Liver (tissue), 9 donors: ENCODE measurements around the gene SNAP23. TPM values are rescaled to one million over a fixed set of nuclear protein-coding genes. Genes with fewer than 3 reads are reported as not detected.
A peak's percentile ranks its signal among the peaks of the same experiment; 100 is the strongest.

ENCODE experiments used
- DNase-seq: peaks from one replicate; pipeline ENCODE4 v3.0.0-alpha.2; 2017; ENCODE audit warnings: low spot score
- H3K27ac ChIP-seq, 2 donors: one replicate each; pipeline ENCODE4 v1.7.0; 2013; ENCODE audit warnings: inconsistent platforms in 2 of 2, low read length in 2 of 2, control low read depth in 1 of 2, low read depth in 1 of 2, mild to moderate bottlenecking in 1 of 2
- H3K27me3 ChIP-seq, 4 donors: one replicate each; pipeline versions ENCODE4 v1.6.1 to v1.7.0; 2013; ENCODE audit warnings: low read length in 3 of 4, inconsistent platforms in 1 of 4, mild to moderate bottlenecking in 1 of 4, moderate library complexity in 1 of 4; ENCODE audit not compliant: control insufficient read depth in 4 of 4, insufficient read depth in 4 of 4
- H3K36me3 ChIP-seq, 4 donors: one replicate each; pipeline versions ENCODE4 v1.6.1 to v1.7.0; 2013; ENCODE audit warnings: low read length in 3 of 4, mild to moderate bottlenecking in 3 of 4, low read depth in 1 of 4, moderate library complexity in 1 of 4; ENCODE audit not compliant: control insufficient read depth in 4 of 4, insufficient read depth in 3 of 4
- H3K4me1 ChIP-seq, 4 donors: one replicate each; pipeline versions ENCODE4 v1.6.1 to v1.7.0; 2013; ENCODE audit warnings: low read length in 3 of 4, mild to moderate bottlenecking in 3 of 4, moderate library complexity in 1 of 4; ENCODE audit not compliant: control insufficient read depth in 4 of 4, insufficient read depth in 4 of 4
- H3K4me3 ChIP-seq, 3 donors: one replicate each; pipeline versions ENCODE4 v1.6.1 to v1.7.0; 2013; ENCODE audit warnings: low read length in 3 of 3, control low read depth in 1 of 3, low read depth in 1 of 3, mild to moderate bottlenecking in 1 of 3
- H3K9ac ChIP-seq, 2 donors: one replicate each; pipeline ENCODE4 v1.7.0; 2013; ENCODE audit warnings: low read length in 2 of 2, mild to moderate bottlenecking in 2 of 2, moderate library complexity in 2 of 2, control low read depth in 1 of 2, low read depth in 1 of 2
- H3K9me3 ChIP-seq, 4 donors: one replicate each; pipeline versions ENCODE4 v1.6.1 to v1.7.0; 2013; ENCODE audit warnings: low read length in 3 of 4; ENCODE audit not compliant: control insufficient read depth in 4 of 4
- EGR1 ChIP-seq, 2 donors: IDR thresholded peaks; 2 replicates each; pipeline ENCODE4 v1.6.1; 2016 to 2018; ENCODE audit warnings: antibody characterized with exemption in 2 of 2, low read depth in 2 of 2
- FOXA1 ChIP-seq: IDR thresholded peaks from 2 replicates; pipeline ENCODE4 v1.6.1; 2016; ENCODE audit warnings: antibody characterized with exemption
- FOXA2 ChIP-seq: IDR thresholded peaks from 2 replicates; pipeline ENCODE4 v1.6.1; 2016; ENCODE audit warnings: antibody characterized with exemption
- GABPA ChIP-seq, 2 donors: IDR thresholded peaks in 1 of 2; conservative IDR thresholded peaks in 1 of 2; 2 replicates each; pipeline ENCODE4 v1.6.1; 2016; ENCODE audit warnings: antibody characterized with exemption in 2 of 2, mild to moderate bottlenecking in 1 of 2, moderate library complexity in 1 of 2
- HNF4A ChIP-seq, 2 donors: conservative IDR thresholded peaks; 2 replicates each; pipeline ENCODE4 v1.6.1; 2016; ENCODE audit warnings: antibody characterized with exemption in 2 of 2, mild to moderate bottlenecking in 2 of 2
- HNF4G ChIP-seq: IDR thresholded peaks from 2 replicates; pipeline ENCODE4 v1.6.1; 2016; ENCODE audit warnings: antibody characterized with exemption
- JUND ChIP-seq, 2 donors: IDR thresholded peaks; 2 replicates each; pipeline ENCODE4 v1.6.1; 2016; ENCODE audit warnings: antibody characterized with exemption in 2 of 2
- MAX ChIP-seq: IDR thresholded peaks from 2 replicates; pipeline ENCODE4 v1.6.1; 2016; ENCODE audit warnings: antibody characterized with exemption
- NR2F2 ChIP-seq: IDR thresholded peaks from 2 replicates; pipeline ENCODE4 v1.6.1; 2016; ENCODE audit warnings: antibody characterized with exemption
- RAD21 ChIP-seq, 2 donors: IDR thresholded peaks; 2 replicates each; pipeline ENCODE4 v1.6.1; 2016; ENCODE audit warnings: antibody characterized with exemption in 2 of 2, mild to moderate bottlenecking in 2 of 2
- RXRA ChIP-seq, 2 donors: IDR thresholded peaks; 2 replicates each; pipeline ENCODE4 v1.6.1; 2017 to 2018; ENCODE audit warnings: antibody characterized with exemption in 2 of 2, mild to moderate bottlenecking in 1 of 2
- SP1 ChIP-seq: IDR thresholded peaks from 2 replicates; pipeline ENCODE4 v1.6.1; 2018; ENCODE audit warnings: antibody characterized with exemption, mild to moderate bottlenecking
- TAF1 ChIP-seq: conservative IDR thresholded peaks from 2 replicates; pipeline ENCODE4 v1.6.1; 2016; ENCODE audit warnings: antibody characterized with exemption, mild to moderate bottlenecking
- YY1 ChIP-seq: IDR thresholded peaks from 2 replicates; pipeline ENCODE4 v1.6.1; 2016; ENCODE audit warnings: antibody characterized with exemption, mild to moderate bottlenecking
- WGBS: extraction: QIAGEN DNeasy Blood & Tissue Kit; methylation state at CpG from one replicate; pipeline ENCODE4 v1.1.7; 2013; 5-methylcytosine and 5-hydroxymethylcytosine counted together
- polyA plus RNA-seq, 2 donors: library from polyadenylated mRNA; stranded (reverse) in 1 of 2; unstranded in 1 of 2; fragments of 200-250 nt in 1 of 2; fragments of >200 nt in 1 of 2; fragmentation: Nextera tagmentation in 1 of 2; extraction: Ambion mirVana in 1 of 2; gene quantifications; one replicate each; pipeline versions ENCODE4 v1.2.1 to v1.2.3, GENCODE V29; 2013 to 2015
- total RNA-seq, 2 donors: library from RNA; depleted of rRNA; stranded (reverse); fragments of >200 nt; gene quantifications; one replicate each; pipeline ENCODE4 v1.2.3, GENCODE V29; 2014
- TF ChIP-seq, protein P1 (sequence below): fragments of 150-350 bp; IDR thresholded peaks from 2 replicates; pipeline ENCODE4 v1.5.1; 2017; ENCODE audit warnings: improper control_type of control experiment, low read depth, low read length; ENCODE audit not compliant: missing input control
- TF ChIP-seq, protein P2 (sequence below): IDR thresholded peaks from 2 replicates; pipeline ENCODE4 v1.6.1; 2016; ENCODE audit warnings: antibody characterized with exemption
- TF ChIP-seq, protein P3 (sequence below): IDR thresholded peaks from 2 replicates; pipeline ENCODE4 v1.6.1; 2016; ENCODE audit warnings: antibody characterized with exemption
- TF ChIP-seq, protein P4 (sequence below): IDR thresholded peaks from 2 replicates; pipeline ENCODE4 v1.6.1; 2016; ENCODE audit warnings: antibody characterized with exemption, mild to moderate bottlenecking
- donor health status: healthy.
- donor health status: healthy.
- donor health status: healthy.
- donor health status: healthy.
- donor health status: healthy.

Gene SNAP23
- total and polyA plus RNA-seq, 4 donors = 16.0 to 42.9 (median 25.3) TPM

- 21% methylated on average over 16 of the region's 16 CpGs for WGBS
- peak overlapping the region; percentile 70 to 86 (median 73) for H3K4me3 ChIP-seq
- peak overlapping the region; percentile 59 to 60 for H3K9ac ChIP-seq
- TF ChIP-seq YY1 = no peak
- no peak for TF ChIP-seq FOXA2
- TF ChIP-seq JUND (IDR thresholded peaks at IDR 0.05) = no peak
- TF ChIP-seq HNF4G = no peak
- TF ChIP-seq, protein P1, sequence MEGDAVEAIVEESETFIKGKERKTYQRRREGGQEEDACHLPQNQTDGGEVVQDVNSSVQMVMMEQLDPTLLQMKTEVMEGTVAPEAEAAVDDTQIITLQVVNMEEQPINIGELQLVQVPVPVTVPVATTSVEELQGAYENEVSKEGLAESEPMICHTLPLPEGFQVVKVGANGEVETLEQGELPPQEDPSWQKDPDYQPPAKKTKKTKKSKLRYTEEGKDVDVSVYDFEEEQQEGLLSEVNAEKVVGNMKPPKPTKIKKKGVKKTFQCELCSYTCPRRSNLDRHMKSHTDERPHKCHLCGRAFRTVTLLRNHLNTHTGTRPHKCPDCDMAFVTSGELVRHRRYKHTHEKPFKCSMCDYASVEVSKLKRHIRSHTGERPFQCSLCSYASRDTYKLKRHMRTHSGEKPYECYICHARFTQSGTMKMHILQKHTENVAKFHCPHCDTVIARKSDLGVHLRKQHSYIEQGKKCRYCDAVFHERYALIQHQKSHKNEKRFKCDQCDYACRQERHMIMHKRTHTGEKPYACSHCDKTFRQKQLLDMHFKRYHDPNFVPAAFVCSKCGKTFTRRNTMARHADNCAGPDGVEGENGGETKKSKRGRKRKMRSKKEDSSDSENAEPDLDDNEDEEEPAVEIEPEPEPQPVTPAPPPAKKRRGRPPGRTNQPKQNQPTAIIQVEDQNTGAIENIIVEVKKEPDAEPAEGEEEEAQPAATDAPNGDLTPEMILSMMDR = no peak
- peak overlapping the region; percentile 37 to 69 for H3K27ac ChIP-seq
- H3K36me3 ChIP-seq = no peaks in the 10 kb centered on the region
- no peaks in the 10 kb centered on the region for H3K9me3 ChIP-seq
- no peak for DNase-seq
- H3K4me1 ChIP-seq = peaks cover 5 to 16% (median 9%) of the 10 kb centered on the region in 4 donors
- no peaks in the 10 kb centered on the region for H3K27me3 ChIP-seq
These were observed 80.7 kb downstream of the SNAP23 start for GRCh38 chr15:42576040-42576594.

GRCh38 chr15:42576776-42577175 lies 81.3 kb downstream of the SNAP23 start:
- DNase-seq = no peak
- H3K4me1 ChIP-seq = peaks cover 6 to 18% (median 10%) of the 10 kb centered on the region in 4 donors
- TF ChIP-seq JUND (IDR thresholded peaks at IDR 0.05) = no peak
- TF ChIP-seq NR2F2 = no peak
- 77% methylated on average over 1 of the region's 1 CpG for WGBS
- H3K36me3 ChIP-seq = no peaks in the 10 kb centered on the region
- H3K9me3 ChIP-seq = no peaks in the 10 kb centered on the region
- no peak overlapping the region for H3K27ac ChIP-seq
- no peak overlapping the region for H3K4me3 ChIP-seq
- no peak overlapping the region for H3K9ac ChIP-seq
- H3K27me3 ChIP-seq = no peaks in the 10 kb centered on the region

DNA sequence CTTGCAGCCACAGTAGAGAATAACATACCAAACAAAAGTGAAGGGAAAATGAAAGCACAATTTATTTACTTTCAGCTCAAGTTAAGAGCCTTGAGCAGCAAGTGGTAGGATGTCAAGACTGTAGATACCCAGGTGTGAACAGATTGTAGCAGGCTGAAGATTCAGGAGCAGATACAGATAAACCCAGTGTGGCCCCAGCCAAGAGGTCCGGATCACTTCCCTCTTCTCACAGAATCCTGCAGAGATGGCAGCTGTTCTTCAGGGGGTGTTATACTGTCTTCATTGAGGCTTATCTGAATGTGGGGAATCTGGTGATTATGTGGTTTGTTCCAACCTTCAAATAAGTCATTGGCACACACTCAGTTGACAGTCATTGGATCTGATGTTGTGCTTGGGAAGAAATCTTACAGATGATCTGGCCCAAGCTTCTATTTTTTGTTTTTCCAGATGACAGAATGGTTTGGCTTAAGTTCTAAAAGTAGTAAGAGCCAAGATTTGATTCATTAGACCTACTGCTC lies 82.1 kb downstream of the SNAP23 start:
- H3K27ac ChIP-seq = no peak overlapping the region
- WGBS = 62% methylated on average over 1 of the region's 1 CpG

More for the DNA sequence above, 82.1 kb downstream of the SNAP23 start:
- TF ChIP-seq, protein P2, sequence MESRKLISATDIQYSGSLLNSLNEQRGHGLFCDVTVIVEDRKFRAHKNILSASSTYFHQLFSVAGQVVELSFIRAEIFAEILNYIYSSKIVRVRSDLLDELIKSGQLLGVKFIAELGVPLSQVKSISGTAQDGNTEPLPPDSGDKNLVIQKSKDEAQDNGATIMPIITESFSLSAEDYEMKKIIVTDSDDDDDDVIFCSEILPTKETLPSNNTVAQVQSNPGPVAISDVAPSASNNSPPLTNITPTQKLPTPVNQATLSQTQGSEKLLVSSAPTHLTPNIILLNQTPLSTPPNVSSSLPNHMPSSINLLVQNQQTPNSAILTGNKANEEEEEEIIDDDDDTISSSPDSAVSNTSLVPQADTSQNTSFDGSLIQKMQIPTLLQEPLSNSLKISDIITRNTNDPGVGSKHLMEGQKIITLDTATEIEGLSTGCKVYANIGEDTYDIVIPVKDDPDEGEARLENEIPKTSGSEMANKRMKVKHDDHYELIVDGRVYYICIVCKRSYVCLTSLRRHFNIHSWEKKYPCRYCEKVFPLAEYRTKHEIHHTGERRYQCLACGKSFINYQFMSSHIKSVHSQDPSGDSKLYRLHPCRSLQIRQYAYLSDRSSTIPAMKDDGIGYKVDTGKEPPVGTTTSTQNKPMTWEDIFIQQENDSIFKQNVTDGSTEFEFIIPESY = no peak
- no peak for TF ChIP-seq RXRA (IDR thresholded peaks at IDR 0.05)
- TF ChIP-seq MAX = no peak
- TF ChIP-seq JUND (IDR thresholded peaks at IDR 0.05) = no peak
- TF ChIP-seq, protein P3, sequence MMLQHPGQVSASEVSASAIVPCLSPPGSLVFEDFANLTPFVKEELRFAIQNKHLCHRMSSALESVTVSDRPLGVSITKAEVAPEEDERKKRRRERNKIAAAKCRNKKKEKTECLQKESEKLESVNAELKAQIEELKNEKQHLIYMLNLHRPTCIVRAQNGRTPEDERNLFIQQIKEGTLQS = no peak
- no peak for TF ChIP-seq YY1
- TF ChIP-seq, protein P4, sequence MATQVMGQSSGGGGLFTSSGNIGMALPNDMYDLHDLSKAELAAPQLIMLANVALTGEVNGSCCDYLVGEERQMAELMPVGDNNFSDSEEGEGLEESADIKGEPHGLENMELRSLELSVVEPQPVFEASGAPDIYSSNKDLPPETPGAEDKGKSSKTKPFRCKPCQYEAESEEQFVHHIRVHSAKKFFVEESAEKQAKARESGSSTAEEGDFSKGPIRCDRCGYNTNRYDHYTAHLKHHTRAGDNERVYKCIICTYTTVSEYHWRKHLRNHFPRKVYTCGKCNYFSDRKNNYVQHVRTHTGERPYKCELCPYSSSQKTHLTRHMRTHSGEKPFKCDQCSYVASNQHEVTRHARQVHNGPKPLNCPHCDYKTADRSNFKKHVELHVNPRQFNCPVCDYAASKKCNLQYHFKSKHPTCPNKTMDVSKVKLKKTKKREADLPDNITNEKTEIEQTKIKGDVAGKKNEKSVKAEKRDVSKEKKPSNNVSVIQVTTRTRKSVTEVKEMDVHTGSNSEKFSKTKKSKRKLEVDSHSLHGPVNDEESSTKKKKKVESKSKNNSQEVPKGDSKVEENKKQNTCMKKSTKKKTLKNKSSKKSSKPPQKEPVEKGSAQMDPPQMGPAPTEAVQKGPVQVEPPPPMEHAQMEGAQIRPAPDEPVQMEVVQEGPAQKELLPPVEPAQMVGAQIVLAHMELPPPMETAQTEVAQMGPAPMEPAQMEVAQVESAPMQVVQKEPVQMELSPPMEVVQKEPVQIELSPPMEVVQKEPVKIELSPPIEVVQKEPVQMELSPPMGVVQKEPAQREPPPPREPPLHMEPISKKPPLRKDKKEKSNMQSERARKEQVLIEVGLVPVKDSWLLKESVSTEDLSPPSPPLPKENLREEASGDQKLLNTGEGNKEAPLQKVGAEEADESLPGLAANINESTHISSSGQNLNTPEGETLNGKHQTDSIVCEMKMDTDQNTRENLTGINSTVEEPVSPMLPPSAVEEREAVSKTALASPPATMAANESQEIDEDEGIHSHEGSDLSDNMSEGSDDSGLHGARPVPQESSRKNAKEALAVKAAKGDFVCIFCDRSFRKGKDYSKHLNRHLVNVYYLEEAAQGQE = no peak
- TF ChIP-seq HNF4G = no peak
- TF ChIP-seq, protein P1 = no peak
- no peak for TF ChIP-seq FOXA2
- TF ChIP-seq FOXA1 = no peak
- TF ChIP-seq NR2F2 = no peak
- TF ChIP-seq TAF1 = no peak
- TF ChIP-seq EGR1 (IDR thresholded peaks at IDR 0.05; ENCODE audit: low read depth in 2 of 2) = no peak
- no peak for TF ChIP-seq RAD21 (IDR thresholded peaks at IDR 0.05)
- TF ChIP-seq GABPA (IDR thresholded peaks at IDR 0.05 in 1 of 2, conservative IDR thresholded peaks at IDR 0.05 in 1 of 2) = no peak
- no peak for TF ChIP-seq HNF4A (conservative IDR thresholded peaks at IDR 0.05)
- no peak for TF ChIP-seq SP1
- no peaks in the 10 kb centered on the region for H3K36me3 ChIP-seq
- H3K4me1 ChIP-seq = peaks cover 6 to 18% (median 10%) of the 10 kb centered on the region in 4 donors
- no peak for DNase-seq
- no peaks in the 10 kb centered on the region for H3K27me3 ChIP-seq
- H3K9me3 ChIP-seq = no peaks in the 10 kb centered on the region
- H3K9ac ChIP-seq = no peak overlapping the region
- no peak overlapping the region for H3K4me3 ChIP-seq
